ENCODE results near the gene ZBTB20. TPM values are rescaled to one million over a fixed set of nuclear protein-coding genes. Genes with fewer than 3 reads are reported as not detected.
A peak's percentile ranks its signal among the peaks of the same experiment; 100 is the strongest.

Gene ZBTB20
- total RNA-seq, 1 donor from 2014 or later: 15.5 TPM

DNA sequence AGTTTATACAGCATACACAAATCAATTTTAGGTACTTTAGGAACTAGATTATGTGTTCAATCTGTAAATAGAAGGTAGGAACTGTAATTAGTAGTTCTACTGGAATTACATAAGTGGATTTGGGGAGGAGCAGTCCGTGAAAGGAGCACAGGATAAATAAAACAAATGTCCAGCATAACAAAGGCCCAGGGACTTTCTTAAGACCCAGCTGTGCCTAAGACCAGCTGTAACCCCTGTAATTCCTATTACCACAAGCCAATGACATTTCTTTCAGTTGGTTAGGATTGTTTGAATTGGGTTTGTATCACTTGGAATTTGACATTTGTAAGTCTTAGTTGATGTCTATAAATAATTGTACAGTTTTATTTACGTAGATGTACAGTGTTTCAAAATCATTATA, 4.8 kb upstream of the ZBTB20 start:
- Mint-ChIP-seq H3K4me3 (ENCODE audit: unreplicated experiment) (no peak overlapping the region), H3K36me3 (ENCODE audit: low read depth) (no peaks in the 10 kb centered on the region), H3K9me3 (ENCODE audit: low read depth) (peaks cover 3% of the 10 kb centered on the region), H3K27me3 (ENCODE audit: low read depth) (no peaks in the 10 kb centered on the region), H3K27ac (ENCODE audit: unreplicated experiment) (no peak overlapping the region), H3K4me1 (ENCODE audit: low read depth) (peaks cover 5% of the 10 kb centered on the region)
- TF ChIP-seq, protein P1, sequence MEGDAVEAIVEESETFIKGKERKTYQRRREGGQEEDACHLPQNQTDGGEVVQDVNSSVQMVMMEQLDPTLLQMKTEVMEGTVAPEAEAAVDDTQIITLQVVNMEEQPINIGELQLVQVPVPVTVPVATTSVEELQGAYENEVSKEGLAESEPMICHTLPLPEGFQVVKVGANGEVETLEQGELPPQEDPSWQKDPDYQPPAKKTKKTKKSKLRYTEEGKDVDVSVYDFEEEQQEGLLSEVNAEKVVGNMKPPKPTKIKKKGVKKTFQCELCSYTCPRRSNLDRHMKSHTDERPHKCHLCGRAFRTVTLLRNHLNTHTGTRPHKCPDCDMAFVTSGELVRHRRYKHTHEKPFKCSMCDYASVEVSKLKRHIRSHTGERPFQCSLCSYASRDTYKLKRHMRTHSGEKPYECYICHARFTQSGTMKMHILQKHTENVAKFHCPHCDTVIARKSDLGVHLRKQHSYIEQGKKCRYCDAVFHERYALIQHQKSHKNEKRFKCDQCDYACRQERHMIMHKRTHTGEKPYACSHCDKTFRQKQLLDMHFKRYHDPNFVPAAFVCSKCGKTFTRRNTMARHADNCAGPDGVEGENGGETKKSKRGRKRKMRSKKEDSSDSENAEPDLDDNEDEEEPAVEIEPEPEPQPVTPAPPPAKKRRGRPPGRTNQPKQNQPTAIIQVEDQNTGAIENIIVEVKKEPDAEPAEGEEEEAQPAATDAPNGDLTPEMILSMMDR (IDR thresholded peaks at IDR 0.05): no peak
- no peak for DNase-seq (ENCODE audit: low spot score)

DNA sequence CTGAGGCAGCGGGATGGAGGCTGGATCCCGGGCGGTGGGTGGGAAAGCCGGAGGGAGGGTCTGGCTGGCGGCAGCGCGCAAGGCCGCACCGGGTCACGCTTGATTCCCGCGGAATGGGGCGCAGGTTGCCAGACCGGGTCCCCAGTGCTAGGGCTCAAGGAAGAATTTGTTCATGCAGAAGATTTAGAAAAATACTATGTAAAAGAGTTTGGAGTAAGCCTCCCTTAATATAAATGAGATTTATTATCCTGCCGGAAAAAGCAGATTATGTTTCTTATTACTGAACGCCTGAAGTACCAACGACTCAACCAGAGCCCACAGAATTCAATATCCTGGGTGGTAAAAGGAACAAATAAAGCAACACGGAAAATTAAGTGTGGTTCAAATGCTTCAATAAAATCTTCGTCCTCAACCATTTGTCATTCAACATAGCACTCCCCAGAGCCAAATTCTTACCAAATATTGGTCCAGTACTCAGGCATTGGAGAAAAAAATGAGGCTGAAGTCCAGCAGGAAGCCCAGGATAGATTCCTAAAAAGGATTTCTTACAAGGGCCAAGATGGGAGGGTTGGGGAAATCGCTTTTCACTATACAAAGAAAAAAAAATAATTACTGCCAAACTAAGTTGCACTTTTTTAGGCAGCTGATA, 1.2 kb upstream of the ZBTB20 start:
- DNase-seq (ENCODE audit: low spot score): no peak
- peak overlapping the region; percentile 95 for H3K27ac Mint-ChIP-seq (ENCODE audit: unreplicated experiment)
- H3K9me3 Mint-ChIP-seq (ENCODE audit: low read depth): peaks cover 3% of the 10 kb centered on the region

GRCh38 chr3:115147329-115148141, 447 bp upstream of the ZBTB20 start:
- H3K4me3 Mint-ChIP-seq (ENCODE audit: unreplicated experiment): peak overlapping the region; percentile 94
- H3K27ac Mint-ChIP-seq (ENCODE audit: unreplicated experiment): peak overlapping the region; percentile 96
- no peaks in the 10 kb centered on the region for H3K36me3 Mint-ChIP-seq (ENCODE audit: low read depth)
- TF ChIP-seq, protein P1 (IDR thresholded peaks at IDR 0.05): no peak
- H3K4me1 Mint-ChIP-seq (ENCODE audit: low read depth): peaks cover 12% of the 10 kb centered on the region
- H3K27me3 Mint-ChIP-seq (ENCODE audit: low read depth): no peaks in the 10 kb centered on the region
- peaks cover 3% of the 10 kb centered on the region for H3K9me3 Mint-ChIP-seq (ENCODE audit: low read depth)
- peak; percentile 98 for DNase-seq (ENCODE audit: low spot score)

More for the DNA sequence above, 1.2 kb upstream of the ZBTB20 start:
- Mint-ChIP-seq H3K4me3 (ENCODE audit: unreplicated experiment) (peak overlapping the region; percentile 94), H3K27me3 (ENCODE audit: low read depth) (no peaks in the 10 kb centered on the region), H3K4me1 (ENCODE audit: low read depth) (peaks cover 12% of the 10 kb centered on the region), H3K36me3 (ENCODE audit: low read depth) (no peaks in the 10 kb centered on the region)
- TF ChIP-seq, protein P1 (IDR thresholded peaks at IDR 0.05): peak; percentile 17

GRCh38 chr3:115146032-115146417, 1.1 kb downstream of the ZBTB20 start:
- peak overlapping the region; percentile 84 for H3K4me3 Mint-ChIP-seq (ENCODE audit: unreplicated experiment)
- no peaks in the 10 kb centered on the region for H3K36me3 Mint-ChIP-seq (ENCODE audit: low read depth)
- H3K9me3 Mint-ChIP-seq (ENCODE audit: low read depth): peaks cover 3% of the 10 kb centered on the region
- peak overlapping the region; percentile 92 for H3K27ac Mint-ChIP-seq (ENCODE audit: unreplicated experiment)
- no peak for DNase-seq (ENCODE audit: low spot score)
- no peaks in the 10 kb centered on the region for H3K27me3 Mint-ChIP-seq (ENCODE audit: low read depth)
- TF ChIP-seq, protein P1 (IDR thresholded peaks at IDR 0.05): no peak
- H3K4me1 Mint-ChIP-seq (ENCODE audit: low read depth): peaks cover 12% of the 10 kb centered on the region

GRCh38 chr3:115141033-115141757, 5.9 kb downstream of the ZBTB20 start:
- Mint-ChIP-seq H3K27ac (ENCODE audit: unreplicated experiment) (no peak overlapping the region), H3K4me3 (ENCODE audit: unreplicated experiment) (no peak overlapping the region), H3K36me3 (ENCODE audit: low read depth) (no peaks in the 10 kb centered on the region), H3K9me3 (ENCODE audit: low read depth) (no peaks in the 10 kb centered on the region), H3K27me3 (ENCODE audit: low read depth) (no peaks in the 10 kb centered on the region), H3K4me1 (ENCODE audit: low read depth) (peaks cover 7% of the 10 kb centered on the region)
- DNase-seq (ENCODE audit: low spot score): no peak
- TF ChIP-seq, protein P1 (IDR thresholded peaks at IDR 0.05): no peak
